WTC11 (cell line): ENCODE results near the gene GALNT17.

Experiments used
- ATF3 ChIP-seq: sonication (generic); formaldehyde crosslinking; conservative IDR thresholded peaks from 2 replicates; pipeline ENCODE4 v1.8.1; 2022; ENCODE audit warnings: mild to moderate bottlenecking, missing genetic modification reagents
- CTCF ChIP-seq: fragments of 200-600 bp; IDR thresholded peaks from 2 replicates; pipeline ENCODE4 v1.8.0; 2022; ENCODE audit warnings: antibody characterized with exemption
- E2F4 ChIP-seq: sonication (generic); formaldehyde crosslinking; IDR thresholded peaks from 2 replicates; pipeline ENCODE4 v1.8.1; 2022; ENCODE audit warnings: low read depth, mild to moderate bottlenecking, moderate library complexity, missing genetic modification reagents, borderline replicate concordance
- FOXP4 ChIP-seq: sonication (generic); formaldehyde crosslinking; IDR thresholded peaks from 2 replicates; pipeline ENCODE4 v1.8.0; 2022; ENCODE audit warnings: mild to moderate bottlenecking, missing genetic modification reagents
- HMGXB4 ChIP-seq: sonication (generic); formaldehyde crosslinking; IDR thresholded peaks from 2 replicates; pipeline ENCODE4 v1.8.1; 2023; ENCODE audit warnings: mild to moderate bottlenecking, moderate library complexity, missing genetic modification reagents
- IRF2 ChIP-seq: sonication (generic); formaldehyde crosslinking; IDR thresholded peaks from 2 replicates; pipeline ENCODE4 v1.8.0; 2022; ENCODE audit warnings: low read depth, missing genetic modification reagents, borderline replicate concordance
- JUN ChIP-seq: sonication (generic); formaldehyde crosslinking; IDR thresholded peaks from 2 replicates; pipeline ENCODE4 v1.8.0; 2023; ENCODE audit warnings: mild to moderate bottlenecking, missing genetic modification reagents
- KAT7 ChIP-seq: sonication (generic); formaldehyde crosslinking; IDR thresholded peaks from 2 replicates; pipeline ENCODE4 v1.8.1; 2023; ENCODE audit warnings: missing genetic modification reagents, mild to moderate bottlenecking, borderline replicate concordance
- MLX ChIP-seq: sonication (generic); formaldehyde crosslinking; IDR thresholded peaks from 2 replicates; pipeline ENCODE4 v1.8.1; 2023; ENCODE audit warnings: mild to moderate bottlenecking, missing genetic modification reagents, moderate library complexity
- MYBL2 ChIP-seq: sonication (generic); formaldehyde crosslinking; IDR thresholded peaks from 2 replicates; pipeline ENCODE4 v1.8.1; 2023; ENCODE audit warnings: mild to moderate bottlenecking, moderate library complexity, missing genetic modification reagents
- NFYB ChIP-seq: sonication (generic); formaldehyde crosslinking; conservative IDR thresholded peaks from 2 replicates; pipeline ENCODE4 v1.8.0; 2022; ENCODE audit warnings: low read depth, missing genetic modification reagents
- PREB ChIP-seq: sonication (generic); formaldehyde crosslinking; IDR thresholded peaks from 2 replicates; pipeline ENCODE4 v1.8.1; 2022; ENCODE audit warnings: mild to moderate bottlenecking, missing genetic modification reagents, moderate library complexity, borderline replicate concordance
- USF2 ChIP-seq: sonication (generic); formaldehyde crosslinking; IDR thresholded peaks from 2 replicates; pipeline ENCODE4 v1.8.1; 2023; ENCODE audit warnings: mild to moderate bottlenecking, missing genetic modification reagents, moderate library complexity
- ZNF138 ChIP-seq: sonication (generic); formaldehyde crosslinking; conservative IDR thresholded peaks from 2 replicates; pipeline ENCODE4 v1.8.1; 2022; ENCODE audit warnings: mild to moderate bottlenecking, moderate library complexity, missing genetic modification reagents

- TF ChIP-seq CTCF (no peak), MLX (CRISPR knock-in tag) (no peak), NFYB (no peak), IRF2 (CRISPR knock-in tag) (no peak), PREB (no peak), HMGXB4 (CRISPR knock-in tag) (no peak), ATF3 (CRISPR knock-in tag) (no peak), USF2 (CRISPR knock-in tag) (no peak), MYBL2 (CRISPR knock-in tag) (no peak), E2F4 (no peak), ZNF138 (CRISPR knock-in tag) (no peak), KAT7 (CRISPR knock-in tag) (no peak), JUN (CRISPR knock-in tag) (no peak), FOXP4 (CRISPR knock-in tag) (no peak)
Measured at GRCh38 chr7:71206184-71206583, 74.2 kb downstream of the GALNT17 start.
